IPS-11a (cell line): ENCODE data around the gene CACNA1D.
"Not testable (repeated sequence)": the region's sequence is repeated elsewhere in the genome, so short reads cannot be mapped to it uniquely, and the experiment has no call there.

Source experiments
- H3K4me3 ChIP-seq: one replicate; pipeline ENCODE4 v1.5.1; 2013; ENCODE audit warnings: low read depth, low read length, control low read depth

The CACNA1D gene

DNA sequence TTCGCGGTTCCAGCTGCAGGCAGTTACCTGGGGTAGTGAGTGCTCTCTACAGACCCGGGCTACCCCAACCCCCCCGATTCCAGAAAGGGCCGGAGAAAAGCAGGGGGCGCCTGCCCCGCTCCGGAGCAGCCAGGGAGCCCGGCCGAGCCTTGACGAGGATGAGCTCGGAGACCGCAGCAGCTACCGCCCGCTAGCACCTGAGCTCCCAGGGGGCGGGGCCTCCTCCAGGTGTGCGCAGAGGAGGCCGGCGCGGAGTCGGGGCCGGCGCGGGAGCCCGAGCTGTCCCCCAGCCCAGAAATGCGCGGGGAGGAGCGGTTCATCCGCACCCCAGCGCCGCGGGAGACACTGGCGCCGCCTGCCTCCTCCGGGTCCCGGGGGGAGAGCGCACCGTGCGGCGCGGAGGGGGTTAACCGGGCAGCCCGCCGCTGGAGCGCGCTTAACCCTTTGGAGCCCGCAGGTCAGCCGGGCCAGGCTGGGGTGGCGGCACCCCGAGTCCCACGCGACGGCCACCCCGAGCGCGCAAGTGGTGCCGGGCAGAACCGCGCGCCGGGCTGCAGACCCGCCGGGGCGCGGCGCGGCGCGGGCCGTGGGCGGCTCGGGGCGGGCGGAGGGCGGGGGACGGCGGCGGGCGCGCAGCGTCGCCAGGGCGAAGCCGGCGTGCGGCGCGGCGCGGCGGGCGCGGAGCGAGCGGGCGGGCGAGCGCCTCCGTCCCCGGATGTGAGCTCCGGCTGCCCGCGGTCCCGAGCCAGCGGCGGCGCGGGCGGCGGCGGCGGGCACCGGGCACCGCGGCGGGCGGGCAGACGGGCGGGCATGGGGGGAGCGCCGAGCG is at the start of gene CACNA1D:
Gene CACNA1D, plus strand, starts transcription at position 649 of the 829 bp plus-strand sequence. CDS start 556 bp downstream, outside the sequence.
- peak within 1 kb of the TSS; percentile 43 for H3K4me3 ChIP-seq

DNA sequence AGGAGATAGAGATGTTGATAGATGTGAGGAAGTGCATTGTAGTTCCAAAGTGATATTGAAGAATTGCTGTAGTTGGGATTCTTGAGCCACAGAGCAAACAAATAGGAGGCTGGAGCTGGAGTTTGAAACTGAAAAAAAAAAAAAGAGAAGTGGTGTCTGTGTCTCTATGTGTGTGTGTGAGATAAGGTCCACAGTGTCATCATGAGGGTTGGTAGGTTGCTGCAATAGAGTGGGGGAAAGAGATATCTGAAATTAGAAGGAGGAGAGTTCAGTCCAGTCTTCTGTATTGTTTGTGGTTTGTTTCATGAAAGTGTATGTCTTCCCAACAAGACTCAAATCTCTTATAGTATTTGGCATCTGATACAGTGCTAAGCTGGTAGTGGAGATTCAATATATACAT is 37.3 kb upstream of the CACNA1D start:
- H3K4me3 ChIP-seq: no peak overlapping the region

DNA sequence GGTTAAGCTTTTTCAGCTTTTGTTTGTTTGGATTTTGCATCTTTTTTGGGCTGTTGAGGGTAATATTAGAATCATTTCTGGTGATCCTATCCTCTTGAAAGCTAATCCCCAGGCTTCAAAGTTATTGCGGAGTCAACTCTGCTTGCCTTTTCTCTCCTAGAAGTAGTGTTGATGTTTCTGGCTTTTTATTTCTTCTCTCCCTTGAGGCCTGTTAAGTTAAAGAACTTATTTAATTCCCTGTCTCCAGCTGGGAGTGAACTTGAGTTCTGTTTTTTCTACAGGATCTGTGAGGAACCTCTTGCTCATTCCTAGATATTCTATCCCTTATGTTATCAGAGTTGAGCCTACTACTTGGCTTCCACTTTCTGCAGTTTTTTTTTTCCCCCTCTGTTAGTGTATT is 34.1 kb upstream of the CACNA1D start:
- H3K4me3 ChIP-seq: no peak overlapping the region

DNA sequence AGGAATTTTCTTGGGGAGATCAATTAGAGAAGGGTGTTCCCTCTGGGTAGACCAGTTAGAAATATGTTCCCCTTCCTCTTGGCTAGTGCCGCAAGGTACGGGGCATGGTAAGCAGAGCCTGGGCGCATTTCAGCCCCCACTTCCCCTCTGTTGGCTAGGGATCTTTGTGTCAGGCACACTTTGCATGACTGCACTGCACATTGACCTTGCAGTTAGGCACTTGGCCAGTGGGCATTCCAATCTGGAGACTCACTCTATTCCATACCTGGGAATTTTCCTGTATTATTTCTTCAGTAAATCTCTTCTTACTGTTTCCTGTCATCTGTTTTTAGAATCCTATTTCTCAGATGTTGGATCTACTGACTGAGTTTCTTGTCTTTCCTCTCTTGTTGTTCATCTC is 30.0 kb upstream of the CACNA1D start:
- H3K4me3 ChIP-seq: no peak overlapping the region

DNA sequence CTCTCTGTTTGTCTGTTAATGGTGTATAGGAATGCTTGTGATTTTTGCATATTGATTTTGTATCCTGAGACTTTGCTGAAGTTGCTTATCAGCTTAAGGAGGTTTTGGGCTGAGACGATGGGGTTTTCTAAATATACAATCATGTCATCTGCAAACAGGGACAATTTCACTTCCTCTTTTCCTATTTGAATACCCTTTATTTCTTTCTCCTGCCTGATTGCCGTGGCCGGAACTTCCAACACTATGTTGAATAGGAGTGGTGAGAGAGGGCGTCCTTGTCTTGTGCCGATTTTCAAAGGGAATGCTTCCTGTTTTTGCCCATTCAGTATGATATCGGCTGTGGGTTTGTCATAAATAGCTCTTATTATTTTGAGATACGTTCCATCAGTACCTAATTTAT is 24.7 kb upstream of the CACNA1D start:
- not testable (repeated sequence) for H3K4me3 ChIP-seq

DNA sequence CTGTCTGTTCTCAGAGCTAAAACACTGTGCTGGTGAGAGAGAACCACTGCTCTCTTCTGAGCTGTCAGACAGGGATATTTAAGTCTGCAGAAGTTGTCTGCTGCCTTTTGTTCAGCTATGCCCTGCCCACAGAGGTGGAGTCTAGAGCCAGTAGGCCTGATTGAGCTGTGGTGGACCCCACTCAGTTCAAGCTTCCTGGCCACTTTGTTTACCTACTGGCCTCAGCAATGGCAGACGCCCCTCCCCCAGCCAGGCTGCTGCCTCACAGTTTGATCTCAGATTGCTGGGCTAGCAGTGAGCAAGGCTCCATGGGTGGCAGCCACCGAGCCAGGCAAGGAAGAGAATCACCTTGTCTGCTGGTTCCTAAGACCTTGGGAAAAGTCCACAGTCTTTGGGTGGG is 21.0 kb upstream of the CACNA1D start:
- no peak overlapping the region for H3K4me3 ChIP-seq

DNA sequence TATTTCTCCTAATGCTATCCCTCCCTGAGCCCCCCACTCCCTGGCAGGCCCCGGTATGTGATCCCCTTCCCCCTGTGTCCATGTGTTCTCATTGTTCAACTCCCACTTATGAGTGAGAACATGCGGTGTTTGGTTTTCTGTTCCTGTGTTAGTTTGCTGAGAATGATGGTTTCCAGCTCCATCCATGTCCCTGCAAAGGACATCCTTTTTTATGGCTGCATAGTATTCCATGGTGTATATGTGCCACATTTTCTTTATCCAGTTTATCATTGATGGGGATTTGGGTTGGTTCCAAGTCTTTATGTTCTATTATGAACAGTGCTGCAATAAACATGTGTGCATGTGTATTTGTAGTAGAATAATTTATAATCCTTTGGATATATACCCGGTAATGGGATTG is 18.0 kb upstream of the CACNA1D start:
- not testable (repeated sequence) for H3K4me3 ChIP-seq

DNA sequence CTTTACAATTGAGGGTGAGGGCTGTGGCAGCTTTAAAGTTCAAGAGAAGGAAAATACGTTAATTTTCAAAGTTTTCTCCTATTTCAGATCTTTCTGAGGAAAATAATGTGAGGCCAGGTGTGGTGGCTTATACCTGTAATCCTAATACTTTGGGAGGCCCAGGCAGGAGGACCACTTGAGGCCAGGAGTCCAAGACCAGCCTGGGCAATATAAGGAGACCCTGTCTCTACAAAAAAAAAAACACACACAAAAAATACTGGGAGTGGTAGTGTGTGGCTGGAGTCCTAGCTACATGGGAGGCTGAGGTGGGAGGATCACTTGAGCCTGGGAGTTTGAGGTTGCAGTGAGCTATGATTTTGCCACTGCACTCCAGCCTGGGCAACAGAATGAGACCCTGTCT is 16.7 kb upstream of the CACNA1D start:
- not testable (repeated sequence) for H3K4me3 ChIP-seq

DNA sequence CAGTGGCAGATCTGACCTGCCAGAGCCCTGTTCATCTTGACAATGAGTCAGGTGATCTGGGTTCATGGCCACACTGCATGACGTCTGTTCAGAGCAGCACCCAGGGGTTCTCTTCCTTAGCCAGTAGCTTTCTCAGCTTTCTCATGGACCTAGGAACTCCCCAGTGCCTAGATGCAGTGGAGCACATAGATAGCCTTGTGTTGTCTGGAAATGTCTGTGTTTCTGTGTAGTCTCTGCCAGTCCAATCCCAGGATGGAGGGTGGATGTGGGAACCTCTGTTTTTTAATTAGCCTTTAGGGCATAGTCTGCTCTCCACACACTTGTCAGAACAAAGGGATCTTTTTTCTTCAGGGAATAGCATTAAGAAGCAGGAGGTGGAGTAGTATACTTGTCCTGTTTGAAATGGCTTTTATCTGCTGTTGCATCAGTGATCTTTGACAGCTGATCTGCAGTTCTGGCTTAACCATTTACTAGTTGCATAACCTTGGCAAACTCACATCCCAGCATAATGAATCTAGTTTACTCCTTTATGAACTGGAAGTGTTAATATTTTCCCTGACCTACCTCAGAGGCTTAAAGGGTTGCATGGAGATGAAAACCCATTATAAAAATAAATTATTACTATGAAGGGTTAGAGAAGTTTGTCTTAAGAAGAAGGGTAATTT is 16.1 kb upstream of the CACNA1D start:
- H3K4me3 ChIP-seq: no peak overlapping the region

DNA sequence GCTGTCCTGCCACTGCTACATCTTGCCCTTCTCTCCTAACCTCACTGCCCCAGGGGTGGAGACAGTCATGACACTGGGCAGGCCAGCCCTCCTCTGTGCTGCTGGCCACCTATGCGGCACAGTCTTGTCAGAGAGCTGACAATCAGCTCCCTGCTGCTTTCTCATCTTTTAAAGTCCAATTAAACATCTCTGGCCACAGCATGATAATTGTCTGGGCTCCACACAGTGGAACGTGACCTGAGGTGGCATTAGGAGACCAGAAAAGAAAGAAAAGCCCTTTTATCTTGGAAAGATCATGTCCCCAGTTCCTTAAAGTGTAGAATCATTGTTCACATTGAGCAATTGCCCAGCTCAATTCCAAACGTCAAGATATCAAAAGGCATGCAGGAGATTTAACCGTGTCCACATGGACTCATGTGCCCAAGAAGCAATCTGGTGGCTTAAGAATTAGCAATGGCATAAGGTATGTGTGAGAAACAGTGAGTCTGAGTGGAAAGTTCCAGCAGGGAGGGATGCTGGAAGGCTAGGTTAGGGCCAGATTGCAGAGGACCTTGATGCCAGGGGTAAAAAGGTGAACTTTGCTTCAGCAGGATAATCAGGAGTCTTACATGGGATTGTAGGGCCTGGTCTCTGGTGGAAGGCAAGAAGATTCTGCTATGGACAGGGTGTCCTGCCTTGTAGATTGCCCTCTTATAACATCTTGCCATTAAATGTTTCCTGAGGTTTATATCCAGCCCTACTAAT is 15.3 kb upstream of the CACNA1D start:
- H3K4me3 ChIP-seq: no peak overlapping the region

DNA sequence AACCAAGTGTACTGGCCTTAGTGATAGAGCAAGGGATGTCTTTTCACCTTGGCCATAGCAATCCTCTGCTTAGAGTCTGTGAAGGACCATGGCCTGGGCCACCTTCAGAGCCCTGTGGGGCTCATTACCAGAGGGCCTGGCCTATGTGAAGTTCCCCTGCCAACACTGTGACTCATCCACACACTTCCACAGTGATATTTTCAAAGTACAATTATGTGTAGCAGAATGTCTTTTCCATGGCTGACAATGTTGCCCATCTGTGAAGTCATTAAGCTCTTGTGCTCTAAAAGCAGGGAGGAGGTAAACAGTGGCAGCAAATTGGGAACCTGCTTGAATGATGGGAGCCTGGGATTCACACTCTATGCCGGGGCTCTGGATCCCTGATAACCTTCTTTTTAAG is 12.2 kb upstream of the CACNA1D start:
- no peak overlapping the region for H3K4me3 ChIP-seq

DNA sequence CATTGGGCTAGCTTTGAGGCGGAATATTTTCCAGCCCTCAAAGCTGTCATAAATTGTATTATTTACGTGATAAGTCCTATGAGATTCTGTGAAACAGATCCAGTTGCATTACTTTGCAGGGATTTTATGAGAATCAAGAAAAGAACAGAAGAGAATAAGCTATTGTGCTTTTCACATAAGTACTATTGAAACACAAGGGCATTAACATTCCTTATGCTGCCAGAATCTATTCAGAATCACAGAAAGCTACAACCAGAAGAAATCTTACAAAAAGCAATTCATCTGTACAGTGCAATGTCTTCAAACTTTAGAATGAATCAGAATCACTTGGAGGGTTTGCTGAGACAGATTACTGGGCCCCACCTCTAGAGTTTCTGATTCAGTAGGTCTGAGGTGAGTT is 10.6 kb upstream of the CACNA1D start:
- H3K4me3 ChIP-seq: no peak overlapping the region

DNA sequence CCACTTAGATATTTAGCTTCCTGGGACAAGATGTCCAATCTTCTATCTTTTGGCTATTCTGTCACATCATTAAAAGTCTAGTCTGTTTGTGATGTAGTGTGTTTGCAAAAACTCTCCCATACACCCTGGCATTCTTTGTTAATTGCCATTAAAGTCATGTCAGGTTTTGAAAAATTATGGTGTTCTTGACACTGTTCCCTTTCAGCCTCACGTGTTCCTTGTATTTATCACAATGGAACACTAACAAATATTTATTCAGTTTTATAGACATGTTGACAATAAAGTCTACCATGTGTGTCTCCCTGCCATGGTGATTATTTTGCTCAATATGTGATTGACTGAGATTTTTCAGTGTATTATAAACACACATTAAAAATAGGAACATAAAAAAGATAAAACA is 9.4 kb upstream of the CACNA1D start:
- H3K4me3 ChIP-seq: no peak overlapping the region

DNA sequence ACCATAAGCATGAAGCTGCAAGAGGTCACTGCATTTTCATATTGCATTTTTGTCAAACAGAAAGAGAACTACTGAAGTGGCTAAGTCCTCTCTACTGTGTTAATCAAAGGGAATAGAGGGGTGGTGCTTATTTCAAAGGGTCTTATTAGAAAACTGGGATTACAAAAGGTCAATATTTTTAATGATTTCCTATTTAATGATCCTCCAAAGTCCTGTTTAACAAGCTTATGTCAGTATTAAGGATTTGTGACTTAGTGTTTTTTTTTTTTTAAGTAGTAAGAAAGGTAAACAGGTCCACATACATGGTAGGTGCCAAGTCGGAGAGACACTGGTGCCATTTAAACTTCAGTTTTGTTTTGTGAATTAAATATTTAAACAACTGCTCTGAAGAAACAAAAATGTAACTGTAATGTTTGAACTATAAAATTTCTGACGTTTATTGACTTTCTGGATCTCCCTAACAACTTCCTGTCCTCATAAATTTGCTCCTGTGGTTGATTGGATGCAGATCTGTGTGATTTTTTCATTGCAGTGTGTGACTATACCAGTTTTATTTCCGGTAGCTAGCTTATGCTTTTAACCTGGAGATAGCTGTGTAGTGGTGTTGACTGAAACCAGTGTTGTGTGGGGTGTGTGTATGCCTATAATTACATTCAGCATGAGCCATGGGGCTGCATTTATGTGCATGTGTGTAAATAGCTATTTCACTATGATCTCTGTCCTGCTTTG is 8.6 kb upstream of the CACNA1D start:
- H3K4me3 ChIP-seq: no peak overlapping the region

DNA sequence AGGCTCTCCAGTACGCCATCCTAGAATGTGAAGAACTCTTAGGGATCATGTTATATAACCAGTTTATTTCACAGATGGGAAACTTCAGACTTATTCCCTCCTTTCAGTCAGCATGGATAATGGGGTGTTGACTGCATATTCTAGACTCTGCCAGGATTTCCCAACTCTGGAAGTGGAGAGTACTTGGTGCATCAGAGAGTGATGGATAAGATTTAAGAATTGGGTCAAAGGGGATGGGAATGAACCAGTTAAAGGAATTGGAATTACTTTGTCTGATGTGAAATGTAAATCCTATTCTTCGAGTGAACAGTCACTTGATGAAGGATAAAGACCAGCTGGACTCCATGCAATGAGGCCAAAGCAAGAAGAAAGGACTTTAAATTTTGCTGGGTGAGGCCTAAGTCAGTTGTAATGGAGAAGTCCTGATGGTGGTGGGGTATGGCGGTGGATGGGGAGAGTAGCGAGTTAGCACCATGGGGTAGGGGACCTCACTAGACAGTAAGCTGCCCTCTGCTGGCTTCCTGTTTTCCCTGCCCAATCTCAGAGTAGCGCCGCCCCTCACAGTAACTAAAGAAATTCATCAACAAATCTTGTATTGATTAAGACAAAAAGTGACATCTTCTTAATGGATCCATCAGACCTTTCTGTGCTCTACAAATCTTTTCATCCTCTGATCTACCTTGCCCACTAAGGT is 7.3 kb upstream of the CACNA1D start:
- no peak overlapping the region for H3K4me3 ChIP-seq

DNA sequence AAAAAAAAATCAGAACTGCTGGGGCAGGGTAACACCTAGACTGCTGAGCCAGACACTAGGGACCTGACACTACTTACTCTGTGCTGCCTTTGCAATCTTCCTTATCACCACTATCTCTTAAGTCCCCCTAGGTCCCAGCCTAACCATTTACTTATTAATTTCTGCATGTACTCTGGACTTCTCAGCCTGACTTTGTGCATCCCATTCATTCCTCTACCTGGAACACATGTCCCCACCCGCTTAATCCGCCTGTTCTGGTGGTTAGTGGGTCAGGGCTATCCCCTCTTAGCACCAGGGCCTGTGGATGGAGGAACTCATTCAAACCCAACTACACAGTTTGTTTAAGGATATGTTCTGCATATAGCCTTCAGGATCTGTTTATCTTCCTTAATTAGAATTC is 5.0 kb upstream of the CACNA1D start:
- H3K4me3 ChIP-seq: no peak overlapping the region

DNA sequence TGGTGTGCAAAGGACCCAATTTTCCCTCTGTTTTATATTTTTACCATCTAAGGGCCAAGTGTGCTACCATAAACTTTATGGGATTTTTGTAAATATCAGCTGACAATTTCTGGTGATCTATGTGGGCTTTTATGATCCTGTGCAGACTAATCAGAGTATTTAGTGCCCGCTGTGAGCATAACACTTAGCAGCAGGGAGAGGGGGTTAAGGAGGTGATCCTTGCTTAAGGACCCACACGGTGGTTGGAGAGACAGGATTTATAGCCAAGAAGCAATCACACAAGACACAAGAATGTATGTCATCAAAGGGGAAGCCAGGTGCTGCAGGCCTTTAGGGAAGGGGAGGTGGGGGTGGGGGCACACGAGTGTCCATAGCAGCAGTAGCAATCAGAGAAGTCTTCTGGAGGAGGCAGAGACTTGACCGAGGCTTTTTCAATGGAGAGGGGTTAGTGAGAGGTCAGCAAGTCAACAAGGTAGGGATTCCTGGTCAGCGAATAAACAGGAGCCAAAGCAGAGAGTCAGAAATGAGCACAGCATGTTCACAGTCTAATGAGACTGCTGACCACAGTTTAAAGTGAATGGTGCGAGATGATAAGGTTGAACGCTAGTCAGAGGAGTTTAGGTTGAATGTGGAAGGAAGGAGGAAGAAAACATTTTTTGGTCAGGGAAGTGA is 4.5 kb upstream of the CACNA1D start:
- no peak overlapping the region for H3K4me3 ChIP-seq

DNA sequence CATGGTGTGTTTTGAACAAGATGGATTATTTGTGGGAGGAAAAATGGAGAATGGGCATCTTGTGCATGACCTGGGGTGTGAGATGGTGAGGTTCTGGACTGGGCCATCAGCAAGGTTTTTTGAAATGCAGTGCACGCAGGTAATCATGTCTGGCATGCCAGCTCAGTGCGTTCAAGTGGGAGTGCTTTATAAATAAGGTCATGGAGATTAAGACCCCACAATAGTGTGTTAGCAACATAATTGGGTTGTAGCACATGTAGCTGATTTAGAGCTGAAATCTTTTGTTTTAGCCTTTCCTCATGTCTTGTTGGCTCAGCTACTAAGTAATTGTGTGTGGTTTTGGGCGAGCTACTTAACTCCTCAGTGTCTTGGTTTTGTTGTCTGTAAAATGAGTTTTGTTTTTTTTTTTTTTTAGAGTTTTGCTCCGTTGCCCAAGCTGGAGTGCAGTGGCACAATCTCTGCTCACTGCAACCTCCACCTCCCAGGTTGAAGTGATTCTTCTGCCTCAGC is 3.9 kb upstream of the CACNA1D start:
- no peak overlapping the region for H3K4me3 ChIP-seq

DNA sequence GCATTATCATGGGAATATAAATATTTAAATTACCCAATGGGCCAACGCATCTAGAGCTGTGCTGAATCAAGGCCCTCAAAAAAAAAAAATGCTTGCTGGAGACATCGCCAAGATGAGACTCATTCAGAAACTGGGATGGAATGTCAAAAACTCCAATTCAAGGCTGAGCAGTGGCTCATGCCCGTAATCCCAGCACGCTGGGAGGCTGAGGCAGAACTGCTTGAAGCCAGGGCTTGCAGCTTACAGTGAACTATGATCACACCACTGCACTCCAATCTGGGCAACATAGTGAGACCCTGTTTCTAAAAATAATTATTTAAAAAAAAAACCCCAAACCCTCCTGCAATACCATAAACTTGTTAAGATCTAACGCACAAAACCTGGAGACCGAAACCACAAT is 3.1 kb upstream of the CACNA1D start:
- H3K4me3 ChIP-seq: no peak overlapping the region

DNA sequence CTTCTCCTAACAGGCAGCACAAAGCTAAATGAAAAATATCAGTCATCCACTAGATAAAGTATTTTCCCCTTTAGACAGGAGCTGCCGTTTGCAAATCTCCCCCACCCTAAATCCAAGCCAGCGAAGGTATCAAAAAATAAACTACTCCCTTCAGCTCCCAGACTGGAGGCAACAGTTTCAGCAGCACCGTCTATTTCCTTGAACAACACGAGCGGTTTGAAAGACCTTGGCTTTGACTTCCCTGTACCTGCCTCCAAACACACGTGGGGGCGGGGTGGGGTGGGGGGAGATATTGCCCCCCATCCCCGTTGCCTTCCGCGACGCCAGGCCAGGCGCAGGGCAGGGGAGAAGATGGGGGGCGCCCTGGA is 832 bp upstream of the CACNA1D start:
- peak overlapping the region; percentile 43 for H3K4me3 ChIP-seq
